ENCODE data around the gene LCORL. TPM values are rescaled to one million over a fixed set of nuclear protein-coding genes. Genes with fewer than 3 reads are reported as not detected.

LCORL gene
- total and polyA plus RNA-seq, 11 donors, result 1.3 to 12.1 (median 5.8) TPM

- DNase-seq (no peak), ATAC-seq (no peak)
- Histone ChIP-seq H3K27ac (no peak overlapping the region), H3K4me1 (no peaks in the 10 kb centered on the region), H3K36me3 (no peaks in the 10 kb centered on the region), H3K4me3 (no peak overlapping the region), H3K9me3 (peaks cover 0 to 37% (median 0%) of the 10 kb centered on the region in 12 donors), H3K27me3 (no peaks in the 10 kb centered on the region)
- TF ChIP-seq, protein P1, sequence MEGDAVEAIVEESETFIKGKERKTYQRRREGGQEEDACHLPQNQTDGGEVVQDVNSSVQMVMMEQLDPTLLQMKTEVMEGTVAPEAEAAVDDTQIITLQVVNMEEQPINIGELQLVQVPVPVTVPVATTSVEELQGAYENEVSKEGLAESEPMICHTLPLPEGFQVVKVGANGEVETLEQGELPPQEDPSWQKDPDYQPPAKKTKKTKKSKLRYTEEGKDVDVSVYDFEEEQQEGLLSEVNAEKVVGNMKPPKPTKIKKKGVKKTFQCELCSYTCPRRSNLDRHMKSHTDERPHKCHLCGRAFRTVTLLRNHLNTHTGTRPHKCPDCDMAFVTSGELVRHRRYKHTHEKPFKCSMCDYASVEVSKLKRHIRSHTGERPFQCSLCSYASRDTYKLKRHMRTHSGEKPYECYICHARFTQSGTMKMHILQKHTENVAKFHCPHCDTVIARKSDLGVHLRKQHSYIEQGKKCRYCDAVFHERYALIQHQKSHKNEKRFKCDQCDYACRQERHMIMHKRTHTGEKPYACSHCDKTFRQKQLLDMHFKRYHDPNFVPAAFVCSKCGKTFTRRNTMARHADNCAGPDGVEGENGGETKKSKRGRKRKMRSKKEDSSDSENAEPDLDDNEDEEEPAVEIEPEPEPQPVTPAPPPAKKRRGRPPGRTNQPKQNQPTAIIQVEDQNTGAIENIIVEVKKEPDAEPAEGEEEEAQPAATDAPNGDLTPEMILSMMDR (IDR thresholded peaks at IDR 0.05), result no peak
- TF ChIP-seq POLR2A (IDR thresholded peaks at IDR 0.05), result no peak
- intact Hi-C loops (cut with DNase I), result no loop called here
- WGBS, 4 donors, result 96 to 100% (median 98%) methylated on average over 2 of the region's 2 CpGs
These were observed 35.7 kb downstream of the LCORL start for GRCh38 chr4:17985832-17986231.

GRCh38 chr4:17981063-17981462, 40.5 kb downstream of the LCORL start:
- H3K4me3 ChIP-seq, result no peak overlapping the region
- TF ChIP-seq POLR2A (IDR thresholded peaks at IDR 0.05), result no peak
- TF ChIP-seq, protein P1 (IDR thresholded peaks at IDR 0.05), result no peak
- intact Hi-C loops (cut with DNase I), result no loop called here
- no peak overlapping the region for H3K27ac ChIP-seq
- no peaks in the 10 kb centered on the region for H3K36me3 ChIP-seq
- H3K4me1 ChIP-seq, result no peaks in the 10 kb centered on the region
- no peaks in the 10 kb centered on the region for H3K27me3 ChIP-seq
- DNase-seq, result no peak
- 89 to 98% (median 93%) methylated on average over 1 of the region's 1 CpG for WGBS, 4 donors
- H3K9me3 ChIP-seq, result peaks cover 0 to 45% (median 4%) of the 10 kb centered on the region in 12 donors
- no peak for ATAC-seq

DNA sequence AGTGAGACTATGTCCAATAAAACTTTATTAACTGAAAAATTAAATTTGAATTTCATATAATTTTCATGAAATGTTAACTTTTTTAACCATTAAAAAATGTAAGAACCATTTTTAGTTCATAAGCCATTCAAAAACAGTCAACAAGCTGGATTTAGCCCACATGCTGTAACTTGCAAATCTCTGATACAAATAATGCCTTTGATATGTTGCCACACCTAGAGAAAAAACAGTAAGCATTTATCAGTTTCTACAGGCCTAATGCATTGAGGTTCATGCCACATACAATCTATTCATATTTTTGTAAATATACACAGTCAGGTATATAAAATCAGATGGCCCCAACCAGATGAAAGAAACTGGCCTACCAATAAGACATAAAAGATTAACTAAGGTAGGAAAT, 52.8 kb downstream of the LCORL start:
- intact Hi-C loops (cut with DNase I), result no loop called here
- Histone ChIP-seq H3K4me1 (peaks cover 0 to under 1% (median 0%) of the 10 kb centered on the region in 12 donors), H3K27me3 (no peaks in the 10 kb centered on the region), H3K27ac (no peak overlapping the region), H3K9me3 (peaks cover 0 to 6% (median 0%) of the 10 kb centered on the region in 12 donors), H3K4me3 (no peak overlapping the region), H3K36me3 (no peaks in the 10 kb centered on the region)
- TF ChIP-seq, protein P1 (IDR thresholded peaks at IDR 0.05), result no peak
- no peak for TF ChIP-seq POLR2A (IDR thresholded peaks at IDR 0.05)
- DNase-seq (no peak), ATAC-seq (no peak)

DNA sequence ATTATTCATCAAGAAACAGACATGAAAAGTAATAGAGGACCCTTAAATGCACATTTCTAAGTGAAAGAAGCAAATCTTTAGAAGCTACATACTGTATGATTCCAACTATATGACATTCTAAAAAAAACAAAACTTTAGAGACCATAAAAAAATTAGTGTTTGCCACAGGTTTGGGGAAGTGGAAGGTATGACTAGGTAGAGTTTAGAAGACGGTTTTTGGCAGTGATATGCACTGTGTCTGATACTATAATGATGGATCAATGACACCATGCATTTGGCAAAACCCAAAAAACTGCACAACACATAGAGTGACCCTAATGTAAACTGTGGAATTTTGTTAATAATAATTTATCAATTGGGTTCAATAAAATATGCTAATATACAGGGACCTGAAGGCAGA, 54.5 kb downstream of the LCORL start:
- no peak for ATAC-seq
- TF ChIP-seq, protein P1 (IDR thresholded peaks at IDR 0.05), result no peak
- no peak for TF ChIP-seq POLR2A (IDR thresholded peaks at IDR 0.05)
- Histone ChIP-seq H3K27me3 (no peaks in the 10 kb centered on the region), H3K4me3 (no peak overlapping the region), H3K4me1 (peaks cover 0 to 2% (median 0%) of the 10 kb centered on the region in 12 donors), H3K9me3 (no peaks in the 10 kb centered on the region), H3K36me3 (peaks cover 0 to 2% (median 0%) of the 10 kb centered on the region in 9 donors), H3K27ac (no peak overlapping the region)
- intact Hi-C loops (cut with DNase I), result no loop called here
- no peak for DNase-seq
- 90 to 96% (median 94%) methylated on average over 1 of the region's 1 CpG for WGBS, 4 donors

Measured in heart left ventricle (tissue), 16 donors.